H1 (cell line): ENCODE results near the gene VEZT. TPM values are rescaled to one million over a fixed set of nuclear protein-coding genes. Genes with fewer than 3 reads are reported as not detected.

ENCODE experiments used
- CTCF ChIA-PET: fragments of 300-600 bp; sonication (Branson Sonifier 250); formaldehyde crosslinking; loops from one replicate; lab custom pipeline; 2021; ENCODE audit not compliant: partially characterized antibody; lab: Charles Lee
- POLR2A ChIA-PET: fragments of 300-600 bp; sonication (Branson Sonifier 250); formaldehyde crosslinking; loops from one replicate; lab custom pipeline; 2021; ENCODE audit warnings: inconsistent platforms; ENCODE audit not compliant: partially characterized antibody; lab: Charles Lee
- DNase-seq, 2 experiments: peaks; one replicate each; pipeline versions ENCODE4 v3.0.0 to v3.0.0-alpha.2; 2010 to 2022; ENCODE audit warnings: low spot score in 2 of 2, low read depth in 1 of 2, mixed read lengths in 1 of 2
- FAIRE-seq: peaks from 2 replicates; lab custom pipeline; 2011; peaks lifted over from hg19 to GRCh38; lab: Jason Lieb, UNC
- H2AFZ ChIP-seq: 2 replicates; pipeline ENCODE4 v1.8.1; 2012; ENCODE audit warnings: low read length, inconsistent platforms
- H2AK5ac ChIP-seq: 2 replicates; pipeline ENCODE4 v1.6.1; 2013; ENCODE audit warnings: low read depth, low read length
- H2BK120ac ChIP-seq: replicated peaks from 2 replicates; pipeline ENCODE3; 2013; ENCODE audit warnings: low read depth, low read length, inconsistent platforms
- H2BK12ac ChIP-seq: 2 replicates; pipeline ENCODE4 v1.6.1; 2013; ENCODE audit warnings: low read depth, low read length
- H2BK15ac ChIP-seq: 2 replicates; pipeline ENCODE4 v1.6.1; 2013; ENCODE audit warnings: low read length
- H2BK20ac ChIP-seq: 2 replicates; pipeline ENCODE4 v1.6.1; 2013; ENCODE audit warnings: low read length
- H2BK5ac ChIP-seq: 2 replicates; pipeline ENCODE4 v1.6.1; 2013; ENCODE audit warnings: low read depth, low read length
- H3K14ac ChIP-seq: 2 replicates; pipeline ENCODE4 v1.6.1; 2013; ENCODE audit warnings: inconsistent platforms; ENCODE audit not compliant: insufficient read length
- H3K18ac ChIP-seq: 2 replicates; pipeline ENCODE4 v1.6.1; 2013; ENCODE audit warnings: low read length; ENCODE audit errors: extremely low read depth
- H3K23ac ChIP-seq: 2 replicates; pipeline ENCODE4 v1.6.1; 2013; ENCODE audit warnings: inconsistent platforms; ENCODE audit not compliant: insufficient read length
- H3K23me2 ChIP-seq: 2 replicates; pipeline ENCODE4 v1.6.1; 2013; ENCODE audit warnings: low read depth, low read length
- H3K27ac ChIP-seq: 2 replicates; pipeline ENCODE4 v1.6.1; 2011; ENCODE audit warnings: low read depth, low read length, inconsistent platforms
- H3K27me3 ChIP-seq, 4 experiments: replicated peaks in 1 of 4; 1 replicate in 1 of 4; 2 replicates in 3 of 4; pipeline versions ENCODE4 v1.6.1 to v1.8.1; 2011 to 2013; ENCODE audit warnings: low read length in 3 of 4, mild to moderate bottlenecking in 3 of 4, inconsistent platforms in 2 of 4, mixed read lengths in 2 of 4, moderate library complexity in 1 of 4; ENCODE audit not compliant: control insufficient read depth in 3 of 4, insufficient read depth in 3 of 4; ENCODE audit errors: extremely low read depth in 1 of 4
- H3K36me3 ChIP-seq, 4 experiments: 2 replicates each; pipeline versions ENCODE4 v1.6.1 to v1.8.1; 2011 to 2013; ENCODE audit warnings: mild to moderate bottlenecking in 4 of 4, low read length in 3 of 4, moderate library complexity in 2 of 4, control low read depth in 1 of 4, inconsistent platforms in 1 of 4; ENCODE audit not compliant: insufficient read depth in 4 of 4, control insufficient read depth in 2 of 4
- H3K4ac ChIP-seq: replicated peaks from 2 replicates; pipeline ENCODE3; 2013; ENCODE audit warnings: low read length, low read depth, mixed read lengths, inconsistent platforms; ENCODE audit not compliant: insufficient read length
- H3K4me1 ChIP-seq, 4 experiments: replicated peaks in 1 of 4; 1 replicate in 1 of 4; 2 replicates in 3 of 4; pipeline versions ENCODE4 v1.6.1 to v1.8.1; 2011 to 2013; ENCODE audit warnings: low read length in 3 of 4, inconsistent platforms in 2 of 4, mixed read lengths in 1 of 4; ENCODE audit not compliant: insufficient read depth in 4 of 4, control insufficient read depth in 3 of 4
- H3K4me2 ChIP-seq, 2 experiments: 2 replicates each; pipeline versions ENCODE4 v1.6.1 to v1.8.1; 2011 to 2013; ENCODE audit warnings: low read depth in 2 of 2, low read length in 2 of 2, control low read depth in 1 of 2, inconsistent platforms in 1 of 2, mild to moderate bottlenecking in 1 of 2; ENCODE audit not compliant: insufficient read depth in 1 of 2
- H3K4me3 ChIP-seq, 4 experiments: fragments of 200-600, 300-600 bp in 1 of 4; sonication (generic), shearing (Covaris generic), sonication (Bioruptor Twin) in 1 of 4; 2 replicates each; pipeline versions ENCODE4 v1.5.1 to v1.8.1; 2011 to 2016; ENCODE audit warnings: low read length in 4 of 4, low read depth in 3 of 4, control low read depth in 2 of 4, inconsistent platforms in 2 of 4, mild to moderate bottlenecking in 2 of 4, mixed read lengths in 1 of 4, moderate library complexity in 1 of 4; ENCODE audit not compliant: insufficient read depth in 2 of 4; ENCODE audit errors: extremely low read depth in 1 of 4
- H3K56ac ChIP-seq: replicated peaks from 2 replicates; pipeline ENCODE3; 2013; ENCODE audit warnings: low read depth, mild to moderate bottlenecking, mixed read lengths, low read length, inconsistent platforms; ENCODE audit not compliant: insufficient read length
- H3K79me1 ChIP-seq: 2 replicates; pipeline ENCODE4 v1.6.1; 2013; ENCODE audit warnings: low read depth, low read length, control low read depth
- H3K79me2 ChIP-seq, 2 experiments: 2 replicates each; pipeline versions ENCODE4 v1.6.1 to v1.8.1; 2012 to 2013; ENCODE audit warnings: low read length in 2 of 2, mild to moderate bottlenecking in 2 of 2, inconsistent platforms in 1 of 2; ENCODE audit not compliant: insufficient read depth in 2 of 2, control insufficient read depth in 1 of 2
- H3K9ac ChIP-seq, 4 experiments: replicated peaks in 1 of 4; 1 replicate in 1 of 4; 2 replicates in 3 of 4; pipeline versions ENCODE4 v1.6.1 to v1.8.1; 2011 to 2013; ENCODE audit warnings: low read depth in 3 of 4, low read length in 3 of 4, control low read depth in 2 of 4, mild to moderate bottlenecking in 2 of 4, moderate library complexity in 2 of 4, inconsistent platforms in 1 of 4; ENCODE audit errors: extremely low read depth in 1 of 4
- H3K9me3 ChIP-seq, 2 experiments: 2 replicates each; pipeline versions ENCODE4 v1.6.1 to v1.8.1; 2012 to 2013; ENCODE audit warnings: mild to moderate bottlenecking in 2 of 2, moderate library complexity in 2 of 2, control low read depth in 1 of 2, inconsistent platforms in 1 of 2, low read depth in 1 of 2, low read length in 1 of 2, mixed read lengths in 1 of 2; ENCODE audit not compliant: insufficient read depth in 2 of 2
- H4K20me1 ChIP-seq, 2 experiments: replicated peaks in 1 of 2; 2 replicates each; pipeline versions ENCODE3 to v1.8.1; 2011 to 2013; ENCODE audit warnings: inconsistent platforms in 2 of 2, low read length in 2 of 2, mild to moderate bottlenecking in 1 of 2; ENCODE audit not compliant: insufficient read depth in 2 of 2, control insufficient read depth in 1 of 2
- H4K5ac ChIP-seq: 2 replicates; pipeline ENCODE4 v1.6.1; 2013; ENCODE audit warnings: low read length, low read depth, mixed read lengths, inconsistent platforms; ENCODE audit not compliant: insufficient read length
- H4K8ac ChIP-seq: 2 replicates; pipeline ENCODE4 v1.8.0; 2013; ENCODE audit warnings: mild to moderate bottlenecking, moderate library complexity, low read length, inconsistent platforms; ENCODE audit not compliant: insufficient read depth; ENCODE audit errors: extremely low read depth
- H4K91ac ChIP-seq: replicated peaks from 2 replicates; pipeline ENCODE3; 2013; ENCODE audit warnings: low read length, mixed read lengths, inconsistent platforms; ENCODE audit not compliant: insufficient read length
- CBX5 ChIP-seq: fragments of 300-800, 300-1000 bp; sonication (generic); IDR thresholded peaks from 2 replicates; pipeline ENCODE4 v1.7.1; 2016; ENCODE audit warnings: antibody characterized with exemption, low read length, low read depth
- CBX8 ChIP-seq: fragments of 300-800, 300-1000 bp; sonication (generic); IDR thresholded peaks from 2 replicates; pipeline ENCODE4 v1.7.1; 2016; ENCODE audit warnings: low read depth, low read length, borderline replicate concordance
- CHD1 ChIP-seq: IDR thresholded peaks from 2 replicates; pipeline ENCODE4 v1.6.1; 2012; ENCODE audit warnings: low read depth, low read length, improper control_type of control experiment
- EGR1 ChIP-seq: IDR thresholded peaks from 2 replicates; pipeline ENCODE4 v1.6.1; 2011; ENCODE audit warnings: low read depth, low read length, borderline replicate concordance
- EP300 ChIP-seq, 2 experiments: IDR thresholded peaks; 1 replicate in 1 of 2; 2 replicates in 1 of 2; pipeline ENCODE4 v1.6.1; 2011 to 2012; ENCODE audit warnings: low read depth in 2 of 2, low read length in 2 of 2, mild to moderate bottlenecking in 2 of 2, borderline replicate concordance in 1 of 2, inconsistent platforms in 1 of 2, moderate library complexity in 1 of 2
- GABPA ChIP-seq: IDR thresholded peaks from 2 replicates; pipeline ENCODE4 v1.6.1; 2011; ENCODE audit warnings: mild to moderate bottlenecking, low read length, moderate library complexity, borderline replicate concordance; ENCODE audit not compliant: insufficient read depth
- PHF8 ChIP-seq: fragments of 200-600 bp; sonication (generic); conservative IDR thresholded peaks from 2 replicates; pipeline ENCODE4 v1.7.1; 2012; ENCODE audit warnings: low read depth, mild to moderate bottlenecking, inconsistent platforms, low read length, moderate library complexity
- SAP30 ChIP-seq: fragments of 300-600 bp; sonication (generic); IDR thresholded peaks from 2 replicates; pipeline ENCODE4 v1.7.1; 2012; ENCODE audit warnings: low read length, moderate library complexity, mild to moderate bottlenecking, inconsistent platforms; ENCODE audit not compliant: insufficient read depth, insufficient replicate concordance
- SIN3A ChIP-seq, 2 experiments: IDR thresholded peaks in 1 of 2; conservative IDR thresholded peaks in 1 of 2; 2 replicates each; pipeline ENCODE4 v1.6.1; 2011 to 2012; ENCODE audit warnings: low read length in 2 of 2, improper control_type of control experiment in 1 of 2, low read depth in 1 of 2, mild to moderate bottlenecking in 1 of 2
- SP2 ChIP-seq: IDR thresholded peaks from 2 replicates; pipeline ENCODE4 v1.6.1; 2012; ENCODE audit warnings: mild to moderate bottlenecking, low read length, inconsistent platforms
- SP4 ChIP-seq: IDR thresholded peaks from 2 replicates; pipeline ENCODE4 v1.6.1; 2012; ENCODE audit warnings: low read length, inconsistent platforms
- WGBS, 2 experiments: shearing (Covaris generic) in 1 of 2; methylation state at CpG; one replicate each; pipeline versions ENCODE4 v1.1.6 to v1.1.7; 2013 to 2015; ENCODE audit warnings: low lambda C conversion rate in 2 of 2, mixed read lengths in 2 of 2, inconsistent platforms in 1 of 2, low coverage in 1 of 2, missing lambda C conversion rate in 1 of 2; ENCODE audit not compliant: insufficient replicate concordance in 2 of 2, insufficient coverage in 1 of 2, insufficient read length in 1 of 2; ENCODE audit errors: extremely low coverage in 1 of 2, missing lambda C conversion rate in 1 of 2; 5-methylcytosine and 5-hydroxymethylcytosine counted together
- polyA plus RNA-seq, 7 experiments: library from polyadenylated mRNA; depleted of rRNA in 3 of 7; stranded (reverse) in 5 of 7; unstranded in 2 of 7; fragments of >200 nt in 5 of 7; fragments of 200-250 nt in 2 of 7; gene quantifications; 1 replicate in 5 of 7; 2 replicates in 1 of 7; 4 replicates in 1 of 7; pipeline versions ENCODE4 v1.2.1 to v1.2.3, GENCODE V29; 2011 to 2013; ENCODE audit warnings: missing spikeins in 2 of 7, mixed read lengths in 2 of 7
- total RNA-seq: library from RNA; stranded (reverse); fragmentation: NEBNext Ultra II Directional; extraction: Animal tissue kit (Norgen Biotek cat#: 25700); gene quantifications from 2 replicates; pipeline ENCODE4 v1.2.1, GENCODE V29; 2021

VEZT gene
- total and polyA plus RNA-seq, 2 of the 8 experiments (the other 6 are each of a cell fraction or from before 2014, with no cell fraction given), result 44.0 to 56.1 TPM

DNA sequence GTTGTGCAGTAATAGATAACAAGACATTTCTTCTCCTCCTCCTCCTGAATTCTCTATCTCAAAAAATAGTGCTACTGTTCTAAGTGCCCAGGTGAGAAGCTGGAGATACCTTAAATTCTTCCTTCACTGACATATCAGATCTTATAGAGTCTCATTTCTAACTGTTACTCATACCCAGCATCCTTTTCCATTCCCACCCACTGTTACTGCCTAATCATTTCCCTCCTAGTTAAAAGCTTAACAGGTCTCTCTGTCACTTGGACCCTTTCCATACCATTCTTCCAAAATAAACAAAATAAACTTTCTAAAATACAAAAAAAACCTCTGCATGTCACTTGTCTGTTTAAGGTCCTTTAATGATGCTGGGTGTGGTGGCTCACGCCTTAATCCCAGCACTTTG, 124.4 kb downstream of the VEZT start:
- H3K27ac ChIP-seq, result no peak overlapping the region
- H4K91ac ChIP-seq, result no peak overlapping the region
- H3K23ac ChIP-seq, result no peak overlapping the region
- TF ChIP-seq SIN3A (conservative IDR thresholded peaks at IDR 0.05 in 1 of 2, IDR thresholded peaks at IDR 0.05 in 1 of 2; ENCODE audit: low read depth in 1 of 2, low read length in 2 of 2) (no peak), SAP30 (no peak), SP4 (no peak), CBX8 (no peak), CBX5 (no peak), CHD1 (no peak), SP2 (no peak), GABPA (no peak), PHF8 (no peak), EGR1 (no peak), EP300 (IDR thresholded peaks at IDR 0.05; ENCODE audit: borderline replicate concordance in 1 of 2, low read depth in 2 of 2, low read length in 2 of 2) (no peak)
- no peak overlapping the region for H2BK120ac ChIP-seq
- H3K36me3 ChIP-seq, result no peaks in the 10 kb centered on the region
- DNase-seq (no peak), FAIRE-seq (no peak)
- ChIA-PET POLR2A (interaction anchor here (0.6 to 1.4 kb wide), 2 partner anchors 133 to 1874 kb away, joined by 3 read pairs; no protein-coding TSS in a partner anchor), CTCF (interaction anchor here (1.3 to 1.7 kb wide), 2 partner anchors 8 to 225 kb away, joined by 4 read pairs; no protein-coding TSS in a partner anchor)
- H4K5ac ChIP-seq, result no peak overlapping the region
- no peaks in the 10 kb centered on the region for H3K4me1 ChIP-seq
- H3K79me2 ChIP-seq, result no peaks in the 10 kb centered on the region
- H2BK12ac ChIP-seq, result no peak overlapping the region
- no peaks in the 10 kb centered on the region for H3K23me2 ChIP-seq
- no peak overlapping the region for H2AFZ ChIP-seq
- H3K18ac ChIP-seq, result no peak overlapping the region
- H3K4me3 ChIP-seq, result no peak overlapping the region
- H3K27me3 ChIP-seq, result no peaks in the 10 kb centered on the region
- H3K4me2 ChIP-seq, result no peak overlapping the region
- H4K8ac ChIP-seq, result no peak overlapping the region
- H2BK5ac ChIP-seq, result no peak overlapping the region
- H3K14ac ChIP-seq, result no peak overlapping the region
- no peak overlapping the region for H2AK5ac ChIP-seq
- no peak overlapping the region for H3K4ac ChIP-seq
- H3K56ac ChIP-seq, result no peak overlapping the region
- 87% methylated on average over 1 of the region's 1 CpG; no CpG with 5 or more reads in 1 of the 2 experiments for WGBS, 2 experiments
- H3K9ac ChIP-seq, result no peak overlapping the region
- H3K9me3 ChIP-seq, result no peaks in the 10 kb centered on the region
- no peaks in the 10 kb centered on the region for H3K79me1 ChIP-seq
- no peak overlapping the region for H2BK20ac ChIP-seq
- no peak overlapping the region for H2BK15ac ChIP-seq
- no peaks in the 10 kb centered on the region for H4K20me1 ChIP-seq
